ENCODE results near the gene CNTNAP2. TPM values are rescaled to one million over a fixed set of nuclear protein-coding genes. Genes with fewer than 3 reads are reported as not detected.

The CNTNAP2 gene
- total and polyA plus RNA-seq, 2 of the 4 experiments (the other 2 are of a cell fraction): not detected

DNA sequence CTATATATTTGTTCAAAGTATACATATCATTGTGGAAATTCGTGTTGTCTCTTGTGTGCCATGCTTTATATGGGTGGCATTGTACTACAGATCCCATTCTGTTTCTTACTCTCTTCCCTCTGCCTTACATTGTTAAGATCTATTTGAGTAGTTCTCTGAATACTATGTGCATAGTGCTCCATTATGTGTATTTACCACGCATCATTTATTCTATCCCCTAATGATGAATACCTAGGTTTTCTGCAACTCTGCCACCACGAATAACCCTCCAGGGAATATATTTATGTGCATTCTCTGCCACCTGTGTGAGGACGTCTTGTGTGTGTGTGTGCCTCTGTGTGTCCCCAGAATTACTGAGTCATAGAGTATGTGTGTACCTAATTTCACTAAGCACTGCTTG, 2042.7 kb downstream of the CNTNAP2 start:
- Histone ChIP-seq H2AK9ac (replicated peaks; ENCODE audit: low read depth, low read length, poor library complexity) (no peak overlapping the region), H3K36me3 (ENCODE audit: control insufficient read depth, insufficient read depth, low read length) (no peaks in the 10 kb centered on the region), H2AFZ (replicated peaks; ENCODE audit: low read length, poor library complexity) (no peak overlapping the region), H3K4me2 (ENCODE audit: low read depth, low read length) (no peak overlapping the region), H3K9me3 (ENCODE audit: control insufficient read depth, insufficient read depth, low read length) (peaks cover 20% of the 10 kb centered on the region), H4K5ac (ENCODE audit: low read depth, low read length) (no peak overlapping the region), H4K20me1 (ENCODE audit: insufficient read depth, low read length) (no peaks in the 10 kb centered on the region), H3K27ac (ENCODE audit: insufficient read depth, low read length) (no peak overlapping the region), H3K4me3 (ENCODE audit: insufficient read depth, low read depth, low read length) (no peak overlapping the region), H3K27me3 (ENCODE audit: control insufficient read depth, insufficient read depth, low read length) (no peaks in the 10 kb centered on the region), H2BK5ac (ENCODE audit: low read depth, low read length, poor library complexity, severe bottlenecking) (no peak overlapping the region), H3K18ac (ENCODE audit: low read depth, low read length) (no peak overlapping the region), H3K79me1 (ENCODE audit: low read depth in 1 of 2, low read length in 2 of 2) (no peaks in the 10 kb centered on the region), H4K8ac (ENCODE audit: low read depth in 2 of 2, low read length in 2 of 2) (no peak overlapping the region), H2BK120ac (ENCODE audit: low read depth, low read length) (no peak overlapping the region), H2BK15ac (ENCODE audit: low read depth, low read length) (no peak overlapping the region), H3K9ac (ENCODE audit: low read depth, low read length) (no peak overlapping the region), H3K4me1 (ENCODE audit: control insufficient read depth, insufficient read depth, low read length) (no peaks in the 10 kb centered on the region), H3K56ac (ENCODE audit: extremely low read depth, insufficient read depth, low read length) (no peak overlapping the region), H3K14ac (replicated peaks; ENCODE audit: low read depth, low read length) (no peak overlapping the region), H3K9me1 (ENCODE audit: insufficient read depth, low read length) (no peaks in the 10 kb centered on the region), H3K23ac (ENCODE audit: low read depth, low read length) (no peak overlapping the region), H2AK5ac (ENCODE audit: low read depth, low read length) (no peak overlapping the region), H2BK20ac (ENCODE audit: low read depth, low read length) (no peak overlapping the region), H4K91ac (ENCODE audit: insufficient read depth, low read depth, low read length) (no peak overlapping the region), H3K4ac (ENCODE audit: low read depth, low read length) (no peak overlapping the region)
- dilution Hi-C loops (cut with HindIII; ENCODE audit: low sequenced_read_pairs, unreplicated experiment) (no loop called here), in situ Hi-C loops (cut with MboI; ENCODE audit: low sequenced_read_pairs) (no loop called here), intact Hi-C loops (cut with micrococcal nuclease) (no loop called here)
- DNase-seq (no peak), ATAC-seq (ENCODE audit: low read depth) (no peak)
- BruUV-seq (replicated peaks): no TSS peak
- ChIA-PET POLR2A (ENCODE audit: unreplicated experiment) (no interaction called here), CTCF (no interaction called here)
- TF ChIP-seq, protein P1, sequence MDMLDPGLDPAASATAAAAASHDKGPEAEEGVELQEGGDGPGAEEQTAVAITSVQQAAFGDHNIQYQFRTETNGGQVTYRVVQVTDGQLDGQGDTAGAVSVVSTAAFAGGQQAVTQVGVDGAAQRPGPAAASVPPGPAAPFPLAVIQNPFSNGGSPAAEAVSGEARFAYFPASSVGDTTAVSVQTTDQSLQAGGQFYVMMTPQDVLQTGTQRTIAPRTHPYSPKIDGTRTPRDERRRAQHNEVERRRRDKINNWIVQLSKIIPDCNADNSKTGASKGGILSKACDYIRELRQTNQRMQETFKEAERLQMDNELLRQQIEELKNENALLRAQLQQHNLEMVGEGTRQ (IDR thresholded peaks at IDR 0.05; ENCODE audit: low read depth, low read length): no peak
- TF ChIP-seq SMC3 (IDR thresholded peaks at IDR 0.05; ENCODE audit: low read depth, low read length) (no peak), CHD1 (IDR thresholded peaks at IDR 0.05; ENCODE audit: low read depth, low read length) (no peak), RCOR1 (IDR thresholded peaks at IDR 0.05; ENCODE audit: insufficient replicate concordance, low read length) (no peak), POLR2A (IDR thresholded peaks at IDR 0.05; ENCODE audit: low read depth, low read length) (no peak), RFX5 (IDR thresholded peaks at IDR 0.05; ENCODE audit: low read depth, low read length) (no peak), MAZ (IDR thresholded peaks at IDR 0.05; ENCODE audit: borderline replicate concordance, low read depth, low read length) (no peak), FOS (IDR thresholded peaks at IDR 0.05; ENCODE audit: low read depth, low read length) (no peak), MAFK (IDR thresholded peaks at IDR 0.05; ENCODE audit: low read depth, low read length) (no peak), BHLHE40 (IDR thresholded peaks at IDR 0.05; ENCODE audit: low read depth, low read length) (no peak), RAD21 (IDR thresholded peaks at IDR 0.05; ENCODE audit: low read length) (no peak), NFE2L2 (IDR thresholded peaks at IDR 0.05; ENCODE audit: low read depth, low read length) (no peak), MXI1 (IDR thresholded peaks at IDR 0.05; ENCODE audit: borderline replicate concordance, low read depth, low read length) (no peak)
- TF ChIP-seq, protein P2, sequence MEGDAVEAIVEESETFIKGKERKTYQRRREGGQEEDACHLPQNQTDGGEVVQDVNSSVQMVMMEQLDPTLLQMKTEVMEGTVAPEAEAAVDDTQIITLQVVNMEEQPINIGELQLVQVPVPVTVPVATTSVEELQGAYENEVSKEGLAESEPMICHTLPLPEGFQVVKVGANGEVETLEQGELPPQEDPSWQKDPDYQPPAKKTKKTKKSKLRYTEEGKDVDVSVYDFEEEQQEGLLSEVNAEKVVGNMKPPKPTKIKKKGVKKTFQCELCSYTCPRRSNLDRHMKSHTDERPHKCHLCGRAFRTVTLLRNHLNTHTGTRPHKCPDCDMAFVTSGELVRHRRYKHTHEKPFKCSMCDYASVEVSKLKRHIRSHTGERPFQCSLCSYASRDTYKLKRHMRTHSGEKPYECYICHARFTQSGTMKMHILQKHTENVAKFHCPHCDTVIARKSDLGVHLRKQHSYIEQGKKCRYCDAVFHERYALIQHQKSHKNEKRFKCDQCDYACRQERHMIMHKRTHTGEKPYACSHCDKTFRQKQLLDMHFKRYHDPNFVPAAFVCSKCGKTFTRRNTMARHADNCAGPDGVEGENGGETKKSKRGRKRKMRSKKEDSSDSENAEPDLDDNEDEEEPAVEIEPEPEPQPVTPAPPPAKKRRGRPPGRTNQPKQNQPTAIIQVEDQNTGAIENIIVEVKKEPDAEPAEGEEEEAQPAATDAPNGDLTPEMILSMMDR (conservative IDR thresholded peaks at IDR 0.05; ENCODE audit: low read depth, low read length): no peak
- TF ChIP-seq, protein P3, sequence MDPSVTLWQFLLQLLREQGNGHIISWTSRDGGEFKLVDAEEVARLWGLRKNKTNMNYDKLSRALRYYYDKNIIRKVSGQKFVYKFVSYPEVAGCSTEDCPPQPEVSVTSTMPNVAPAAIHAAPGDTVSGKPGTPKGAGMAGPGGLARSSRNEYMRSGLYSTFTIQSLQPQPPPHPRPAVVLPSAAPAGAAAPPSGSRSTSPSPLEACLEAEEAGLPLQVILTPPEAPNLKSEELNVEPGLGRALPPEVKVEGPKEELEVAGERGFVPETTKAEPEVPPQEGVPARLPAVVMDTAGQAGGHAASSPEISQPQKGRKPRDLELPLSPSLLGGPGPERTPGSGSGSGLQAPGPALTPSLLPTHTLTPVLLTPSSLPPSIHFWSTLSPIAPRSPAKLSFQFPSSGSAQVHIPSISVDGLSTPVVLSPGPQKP (IDR thresholded peaks at IDR 0.05; ENCODE audit: borderline replicate concordance, low read depth, low read length): no peak
- WGBS, 2 experiments (ENCODE audit: extremely low coverage in 2 of 2, insufficient read length in 1 of 2): no CpG with 5 or more reads among the region's 4 CpGs
